Fibroblast of mammary gland (primary cell): ENCODE data around the gene SEC24C.

Experiments
- DNase-seq: peaks from one replicate; pipeline ENCODE4 v3.0.0-alpha.2; 2010; ENCODE audit warnings: low read depth
- H3K4me3 ChIP-seq: 2 replicates; pipeline ENCODE4 v1.5.1; 2011; ENCODE audit warnings: low read depth, mild to moderate bottlenecking, low read length, moderate library complexity; ENCODE audit not compliant: control insufficient read depth
- TF ChIP-seq, protein P1 (sequence below): conservative IDR thresholded peaks from 2 replicates; pipeline ENCODE4 v1.5.1; 2011; ENCODE audit warnings: low read depth, low read length, inconsistent platforms; ENCODE audit not compliant: control insufficient read depth, insufficient read depth

SEC24C gene

DNA sequence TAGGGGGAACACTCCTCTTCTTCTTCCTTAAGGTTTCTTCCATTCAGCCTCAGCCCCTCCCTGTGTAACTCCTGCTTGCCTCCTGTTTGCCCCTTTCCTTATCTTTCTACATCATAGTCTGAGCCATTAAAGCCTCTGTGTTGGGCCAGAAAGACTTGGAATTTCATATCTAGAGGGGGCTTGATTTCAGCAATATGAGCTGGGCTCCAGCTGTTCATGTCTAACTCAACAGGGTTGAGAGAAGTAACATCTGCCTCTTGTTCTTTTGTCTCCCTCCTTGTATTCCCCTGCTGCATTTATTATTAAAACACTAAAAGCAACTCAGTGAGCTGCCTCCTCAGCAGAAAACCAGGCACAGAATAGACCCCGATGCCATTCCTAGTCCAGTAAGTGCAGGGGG is 17.6 kb downstream of the SEC24C start:
- no peak for DNase-seq
- H3K4me3 ChIP-seq, result no peak overlapping the region
- TF ChIP-seq, protein P1, sequence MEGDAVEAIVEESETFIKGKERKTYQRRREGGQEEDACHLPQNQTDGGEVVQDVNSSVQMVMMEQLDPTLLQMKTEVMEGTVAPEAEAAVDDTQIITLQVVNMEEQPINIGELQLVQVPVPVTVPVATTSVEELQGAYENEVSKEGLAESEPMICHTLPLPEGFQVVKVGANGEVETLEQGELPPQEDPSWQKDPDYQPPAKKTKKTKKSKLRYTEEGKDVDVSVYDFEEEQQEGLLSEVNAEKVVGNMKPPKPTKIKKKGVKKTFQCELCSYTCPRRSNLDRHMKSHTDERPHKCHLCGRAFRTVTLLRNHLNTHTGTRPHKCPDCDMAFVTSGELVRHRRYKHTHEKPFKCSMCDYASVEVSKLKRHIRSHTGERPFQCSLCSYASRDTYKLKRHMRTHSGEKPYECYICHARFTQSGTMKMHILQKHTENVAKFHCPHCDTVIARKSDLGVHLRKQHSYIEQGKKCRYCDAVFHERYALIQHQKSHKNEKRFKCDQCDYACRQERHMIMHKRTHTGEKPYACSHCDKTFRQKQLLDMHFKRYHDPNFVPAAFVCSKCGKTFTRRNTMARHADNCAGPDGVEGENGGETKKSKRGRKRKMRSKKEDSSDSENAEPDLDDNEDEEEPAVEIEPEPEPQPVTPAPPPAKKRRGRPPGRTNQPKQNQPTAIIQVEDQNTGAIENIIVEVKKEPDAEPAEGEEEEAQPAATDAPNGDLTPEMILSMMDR, result no peak

DNA sequence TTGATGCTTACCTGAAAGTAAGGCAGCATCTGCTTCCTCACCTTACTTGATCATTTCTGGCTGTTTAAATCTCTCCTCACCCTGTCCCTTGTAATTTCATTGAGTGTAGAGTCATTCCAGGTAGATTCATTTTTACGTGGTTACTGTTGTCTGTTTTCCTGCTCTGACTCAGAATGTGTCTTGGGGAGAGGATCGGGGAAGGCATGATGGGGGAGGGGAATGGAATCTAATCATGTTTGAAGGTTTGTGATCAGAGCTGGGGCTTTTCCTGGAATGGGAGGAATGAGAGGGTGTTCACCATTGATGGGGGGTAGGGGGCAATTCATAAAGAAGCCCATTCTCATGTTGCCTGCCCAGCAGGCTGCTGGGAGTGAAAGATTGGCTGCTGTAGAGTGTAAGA is 18.7 kb downstream of the SEC24C start:
- DNase-seq, result peak; percentile 36
- no peak overlapping the region for H3K4me3 ChIP-seq
- TF ChIP-seq, protein P1, result no peak

DNA sequence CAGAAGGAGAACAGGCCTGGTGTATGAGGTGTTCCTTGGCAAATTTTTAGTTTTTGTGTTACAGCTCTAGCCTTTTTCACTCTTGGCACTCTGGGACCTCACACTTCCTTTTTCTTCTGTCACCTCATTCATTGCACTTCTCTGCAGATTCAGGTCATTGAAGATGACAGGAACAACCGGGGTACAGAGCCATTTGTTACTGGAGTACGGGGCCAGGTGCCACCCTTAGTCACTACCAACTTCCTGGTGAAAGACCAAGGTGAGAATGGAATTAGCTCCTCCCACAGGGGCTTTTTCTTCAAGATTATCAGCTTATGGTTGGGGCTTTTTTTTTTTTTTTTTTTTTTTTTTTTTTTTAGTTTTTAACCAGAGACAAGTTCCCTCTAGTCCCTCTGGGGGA is 19.2 kb downstream of the SEC24C start:
- TF ChIP-seq, protein P1, result no peak

GRCh38 chr10:73765066-73765465 is 20.9 kb downstream of the SEC24C start:
- no peak for DNase-seq
- H3K4me3 ChIP-seq, result no peak overlapping the region
- TF ChIP-seq, protein P1, result no peak

More for the DNA sequence above, 19.2 kb downstream of the SEC24C start:
- no peak overlapping the region for H3K4me3 ChIP-seq
- DNase-seq, result no peak

- TF ChIP-seq, protein P1, result no peak
- no peak overlapping the region for H3K4me3 ChIP-seq
- DNase-seq, result no peak
Observed at GRCh38 chr10:73768881-73769280, 24.7 kb downstream of the SEC24C start.

DNA sequence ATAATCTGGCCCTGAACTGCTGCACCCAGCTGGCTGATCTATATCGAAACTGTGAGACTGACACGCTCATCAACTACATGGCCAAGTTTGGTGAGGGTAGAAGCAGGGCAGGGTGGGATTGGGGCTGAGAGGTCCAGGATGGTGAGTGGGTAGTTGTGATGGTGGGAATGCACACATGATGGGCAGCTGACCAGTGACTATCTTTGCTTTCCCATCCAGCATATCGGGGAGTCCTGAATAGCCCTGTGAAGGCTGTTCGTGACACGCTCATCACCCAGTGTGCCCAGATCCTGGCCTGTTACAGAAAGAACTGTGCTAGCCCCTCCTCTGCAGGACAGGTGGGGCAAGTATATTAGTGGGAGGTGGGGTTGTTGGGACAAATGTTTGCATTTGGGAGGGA is 25.2 kb downstream of the SEC24C start:
- TF ChIP-seq, protein P1, result no peak
- no peak overlapping the region for H3K4me3 ChIP-seq
- no peak for DNase-seq

DNA sequence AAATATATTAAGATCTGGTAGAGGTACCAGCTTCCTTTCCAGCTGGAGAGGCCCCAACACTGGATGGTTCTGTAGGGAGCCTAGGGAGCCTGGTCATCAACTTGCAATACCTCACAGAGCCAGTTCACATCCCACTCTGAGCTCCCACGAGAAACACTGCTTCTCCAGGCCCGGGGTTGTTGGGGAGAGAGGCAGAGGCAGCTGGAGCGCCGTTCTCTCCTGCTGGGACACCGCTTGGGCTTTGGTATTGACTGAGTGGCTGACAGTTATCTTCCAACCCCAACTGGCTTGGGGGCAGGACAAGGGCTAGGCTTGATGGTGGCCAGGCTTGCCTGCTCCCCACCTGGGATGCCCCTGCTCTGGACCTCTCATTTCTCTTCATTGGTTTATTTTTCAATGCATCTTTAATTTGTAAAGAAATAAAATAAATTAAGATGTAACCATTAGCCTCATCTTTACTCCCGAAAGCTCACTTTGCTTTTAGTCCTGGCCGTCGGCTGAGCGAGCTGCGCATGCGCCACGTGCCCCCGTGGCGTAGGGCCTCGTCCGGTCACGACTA is 27.6 kb downstream of the SEC24C start:
- TF ChIP-seq, protein P1, result no peak
- peak; percentile 73 for DNase-seq
- peak overlapping the region; percentile 82 for H3K4me3 ChIP-seq
